Occipital lobe (tissue), 2 donors: ENCODE results near the gene SSMEM1. TPM values are rescaled to one million over a fixed set of nuclear protein-coding genes. Genes with fewer than 3 reads are reported as not detected.
A peak's percentile ranks its signal among the peaks of the same experiment; 100 is the strongest.
"Not testable (repeated sequence)": the region's sequence is repeated elsewhere in the genome, so short reads cannot be mapped to it uniquely, and the experiment has no call there.

Experiments used
- DNase-seq: peaks from one replicate; lab custom pipeline; 2025; lab: John Stamatoyannopoulos, UW
- total RNA-seq: library from RNA; depleted of rRNA; stranded (reverse); fragments of >200 nt; gene quantifications from one replicate; pipeline ENCODE4 v1.2.3, GENCODE V29; 2014

Gene SSMEM1, protein sequence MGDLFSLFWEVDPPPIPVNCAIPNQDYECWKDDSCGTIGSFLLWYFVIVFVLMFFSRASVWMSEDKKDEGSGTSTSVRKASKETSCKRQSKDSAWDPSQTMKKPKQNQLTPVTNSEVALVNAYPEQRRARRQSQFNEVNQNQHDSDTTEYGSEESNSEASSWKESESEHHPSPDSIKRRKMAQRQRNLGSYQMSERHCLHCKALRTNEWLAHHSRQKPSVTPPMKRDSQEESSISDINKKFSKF
- total RNA-seq: 0.31 TPM

DNA sequence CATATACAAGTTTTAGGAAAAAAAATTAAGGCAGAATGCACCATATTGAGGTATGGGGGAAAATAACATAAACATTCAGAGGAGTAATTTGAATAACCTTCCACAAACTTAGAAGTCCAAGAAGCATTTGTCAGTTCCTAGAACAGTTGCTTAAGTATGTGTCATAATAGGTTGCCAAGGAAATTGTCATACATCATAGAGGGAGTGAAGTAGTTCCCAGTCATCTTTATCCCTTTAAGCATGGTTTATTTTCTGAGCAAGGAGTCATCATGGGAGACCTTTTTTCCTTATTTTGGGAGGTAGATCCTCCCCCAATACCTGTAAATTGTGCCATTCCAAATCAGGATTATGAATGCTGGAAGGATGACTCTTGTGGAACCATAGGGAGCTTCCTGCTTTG, at the start of gene SSMEM1:
SSMEM1 (plus strand) TSS at position 219 of the 400 bp plus-strand sequence; CDS start at position 270, 51 bp downstream.
- no peak for DNase-seq

DNA sequence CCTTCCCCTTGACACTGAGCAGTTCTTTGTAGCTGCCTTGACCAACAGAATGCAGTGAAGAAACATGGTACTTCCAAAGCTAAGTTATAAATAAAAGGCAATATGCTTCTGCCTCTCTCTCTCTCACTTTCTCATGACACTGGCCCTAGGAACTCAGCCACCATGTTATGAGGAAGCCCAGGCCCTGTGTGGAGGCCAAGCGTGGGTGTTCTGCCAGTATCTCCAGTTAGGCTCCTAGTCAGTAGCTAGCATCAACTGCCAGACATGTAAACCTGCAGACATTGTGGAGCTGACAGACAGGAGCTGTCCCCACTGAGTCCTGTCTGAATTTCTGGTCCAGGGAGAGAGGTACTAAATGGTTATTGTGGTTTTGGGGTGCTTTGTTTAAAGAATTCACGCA, 47.6 kb upstream of the SSMEM1 start:
- no peak for DNase-seq

DNA sequence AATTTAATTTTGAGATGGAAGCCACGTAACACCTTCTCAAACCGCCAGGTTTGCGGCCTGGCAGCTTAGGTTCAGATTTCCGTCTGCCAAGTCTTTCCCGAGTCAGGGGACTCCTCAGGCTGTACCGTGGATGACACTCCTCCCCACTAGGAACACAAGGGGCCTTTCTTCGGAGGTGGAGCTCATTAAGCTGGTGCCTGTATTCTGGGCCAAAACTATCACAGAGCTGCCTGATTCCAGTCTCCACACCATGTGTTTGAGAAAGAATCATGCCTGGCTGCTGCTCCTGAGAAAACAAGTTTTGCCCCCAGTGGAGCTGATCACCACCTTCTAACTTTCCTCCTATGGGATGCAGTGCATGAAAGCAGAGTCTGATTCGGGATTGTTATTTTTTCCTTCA, 47.2 kb upstream of the SSMEM1 start:
- DNase-seq: no peak

DNA sequence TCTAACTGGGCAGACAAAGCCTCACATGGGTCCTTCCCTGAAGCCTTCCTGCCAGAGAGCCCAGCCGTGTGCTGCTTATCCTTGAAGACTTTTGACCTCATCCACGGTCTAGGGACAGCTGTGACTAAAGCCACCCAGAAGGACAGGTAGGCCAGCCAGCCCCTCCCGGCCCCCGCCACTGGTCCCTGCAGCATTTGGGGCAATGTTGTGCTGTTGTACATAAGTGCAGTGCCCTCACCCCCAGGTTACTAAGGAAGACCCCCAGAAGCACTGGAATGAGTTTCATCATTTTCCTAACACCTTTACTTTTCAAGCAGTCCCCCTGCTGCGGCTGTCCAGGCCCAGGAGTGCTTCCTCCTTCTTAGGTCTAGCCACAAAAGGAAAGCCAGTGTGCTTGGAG, 45.5 kb upstream of the SSMEM1 start:
- no peak for DNase-seq

DNA sequence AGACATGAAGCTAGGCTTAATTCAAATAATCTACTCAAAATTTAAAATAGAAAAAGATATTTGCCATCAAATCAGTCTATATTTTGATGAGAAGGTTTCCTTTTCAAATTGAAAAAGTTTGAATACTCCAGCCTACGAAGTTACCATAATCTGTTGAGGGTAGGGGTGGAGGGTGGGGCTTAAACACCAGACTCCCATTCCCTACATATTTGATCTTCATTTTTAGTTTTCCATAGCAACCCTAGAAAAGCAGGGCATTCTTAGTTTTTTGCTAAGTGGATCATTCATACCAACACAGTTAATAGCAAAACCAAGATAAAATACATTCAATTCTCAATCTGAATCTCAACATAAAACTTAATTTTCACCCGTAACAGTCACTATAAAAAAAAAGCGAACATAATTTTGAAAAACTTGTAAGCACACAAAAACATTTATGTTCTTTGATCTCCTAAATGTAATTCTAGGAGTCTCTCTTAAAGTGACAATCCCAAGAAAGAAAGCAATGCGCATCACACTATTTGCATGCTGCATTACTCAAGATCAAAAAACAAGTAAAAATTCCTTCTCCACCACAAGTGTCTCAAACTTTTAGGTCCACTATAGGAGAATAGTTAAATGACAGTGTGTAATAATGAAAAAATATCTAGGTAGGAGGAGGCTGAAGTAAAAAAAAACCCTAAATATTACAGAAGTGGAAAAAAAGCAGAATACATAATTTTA, 33.3 kb upstream of the SSMEM1 start:
- DNase-seq: no peak

DNA sequence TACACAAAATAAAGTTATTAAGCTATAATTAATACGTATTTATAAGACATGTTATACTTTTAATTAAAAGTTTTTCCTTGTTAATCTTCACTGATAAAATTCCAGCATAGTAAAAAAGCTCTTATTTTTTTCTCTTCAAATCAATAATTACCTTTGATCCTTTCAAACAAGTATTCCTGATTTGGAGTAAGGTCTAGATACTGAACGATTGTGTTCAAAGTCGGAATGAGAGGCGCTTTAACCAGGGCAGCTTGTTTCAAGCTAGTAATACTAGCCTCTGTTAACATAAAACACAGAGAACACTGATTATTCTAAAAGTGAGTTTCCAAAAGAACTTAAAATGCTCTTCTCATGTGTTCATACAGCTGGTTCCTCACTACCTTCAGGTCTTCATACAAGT, 29.4 kb upstream of the SSMEM1 start:
- no peak for DNase-seq

DNA sequence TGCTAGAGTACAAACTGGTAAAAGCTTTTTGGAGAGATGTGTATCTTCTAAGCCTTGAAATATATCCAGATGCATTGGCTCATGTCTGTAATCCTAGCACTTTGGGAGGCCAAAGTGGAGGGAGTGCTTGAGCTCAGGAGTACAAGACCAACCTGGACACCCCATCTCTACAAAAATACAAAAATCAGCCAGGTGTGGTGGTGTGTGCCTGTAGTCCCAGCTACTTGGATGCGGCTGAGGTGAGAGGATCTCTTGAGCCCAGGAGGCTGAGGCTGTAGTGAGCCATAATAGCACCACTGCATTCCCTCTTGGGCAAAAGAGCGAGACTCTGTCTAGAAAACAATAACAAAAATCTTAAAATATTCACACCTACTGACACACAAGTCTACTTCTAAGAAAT, 28.0 kb upstream of the SSMEM1 start:
- no peak for DNase-seq

DNA sequence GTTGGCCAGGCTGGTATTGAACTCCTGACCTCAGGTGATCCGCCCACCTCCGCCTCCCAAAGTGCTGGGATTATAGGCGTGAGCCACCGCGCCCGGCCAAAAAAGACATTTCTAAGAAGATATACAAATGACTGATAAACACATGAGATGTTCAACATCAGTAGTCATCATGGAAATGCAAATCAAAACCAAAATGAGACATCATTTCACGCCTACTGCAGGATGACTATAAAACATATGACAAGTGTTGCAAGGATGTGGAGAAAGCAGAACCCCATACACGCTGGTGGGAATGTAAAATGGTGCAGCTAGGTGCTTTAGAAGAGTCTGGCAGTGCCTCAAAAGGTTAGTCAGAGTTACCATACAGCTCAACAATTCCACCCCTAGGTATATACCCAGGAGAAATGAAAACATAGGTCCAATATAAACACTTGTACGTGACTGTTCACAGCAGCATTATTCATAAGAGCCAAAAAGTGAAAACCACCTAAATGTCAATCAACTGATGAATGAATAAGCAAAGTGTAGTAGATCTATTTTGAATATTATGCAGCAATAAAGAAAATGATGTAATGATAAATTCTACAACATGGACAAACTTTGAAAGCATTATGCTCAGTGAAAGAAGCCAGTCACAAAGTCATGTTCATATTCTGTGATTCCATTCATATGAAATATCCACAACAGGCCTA, 26.9 kb upstream of the SSMEM1 start:
- no peak for DNase-seq

DNA sequence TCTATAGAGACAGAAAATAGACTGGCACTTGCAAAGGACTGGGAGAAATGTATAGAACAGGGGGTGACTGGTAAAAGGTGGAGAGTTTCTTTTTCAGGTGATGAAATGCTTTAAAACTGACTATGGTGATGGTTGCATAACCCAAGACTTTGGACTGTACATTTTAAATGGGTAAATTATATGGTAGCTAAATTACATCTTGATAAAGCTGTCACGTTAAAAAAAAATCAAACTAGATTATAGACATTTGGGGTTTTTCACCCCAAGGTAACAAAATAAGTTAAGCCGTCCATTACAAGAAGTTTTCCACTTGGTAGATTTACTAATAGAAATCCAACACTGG, 26.4 kb upstream of the SSMEM1 start:
- no peak for DNase-seq

DNA sequence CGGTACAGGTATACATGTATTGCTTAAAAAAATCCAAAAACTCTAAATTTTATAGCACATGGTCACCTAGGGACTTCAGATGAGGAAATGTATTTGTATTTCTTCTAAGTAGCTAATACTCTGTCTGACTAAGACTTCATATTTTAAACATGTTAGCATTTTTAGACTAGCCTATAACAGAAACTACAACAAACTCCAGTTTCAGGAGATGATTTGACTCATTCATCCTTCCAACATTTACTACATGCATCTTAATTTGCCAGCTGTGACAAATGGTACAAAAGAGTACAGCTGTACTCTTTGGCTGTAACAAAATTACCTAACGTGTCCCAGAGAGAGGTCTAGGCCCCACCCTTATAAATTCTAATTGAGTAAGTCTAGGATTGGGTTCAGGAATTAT, 24.7 kb upstream of the SSMEM1 start:
- no peak for DNase-seq

DNA sequence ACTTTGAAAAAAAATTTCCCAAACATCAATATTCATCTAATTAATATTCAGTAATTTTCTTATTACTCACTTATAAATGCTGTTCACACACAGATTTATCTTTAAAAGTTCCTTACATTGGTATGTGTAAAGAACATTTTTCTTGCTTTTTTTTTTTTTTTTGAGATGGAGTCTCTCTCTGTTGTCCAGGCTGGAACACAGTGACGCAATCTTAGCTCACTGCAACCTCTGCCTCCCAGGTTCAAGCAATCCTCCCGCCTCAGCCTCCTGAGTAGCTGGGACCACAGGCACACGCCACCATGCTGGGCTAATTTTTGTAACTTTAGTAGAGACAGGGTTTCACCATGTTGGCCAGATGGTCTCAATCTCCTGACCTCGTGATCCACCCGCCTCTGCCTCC, 23.3 kb upstream of the SSMEM1 start:
- not testable (repeated sequence) for DNase-seq

DNA sequence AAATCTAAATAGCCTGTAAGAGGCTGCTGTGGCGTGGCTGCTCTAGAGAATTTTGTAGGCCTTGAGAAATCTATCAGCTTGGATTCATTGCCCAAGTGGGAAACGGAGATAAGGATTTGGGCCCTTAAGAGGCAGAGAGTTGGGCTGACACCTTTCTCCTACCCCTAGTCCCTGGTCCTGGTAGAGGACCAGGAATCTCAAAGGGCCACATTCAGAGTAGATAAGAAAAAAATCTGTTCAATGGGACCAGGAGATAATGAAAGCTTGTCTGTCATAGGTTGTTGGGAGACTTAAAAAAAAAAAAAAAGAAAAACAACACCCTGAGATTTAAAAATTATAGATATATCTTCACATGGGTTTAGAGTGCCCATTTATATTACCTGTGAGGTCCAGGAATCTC, 20.3 kb upstream of the SSMEM1 start:
- DNase-seq: no peak

DNA sequence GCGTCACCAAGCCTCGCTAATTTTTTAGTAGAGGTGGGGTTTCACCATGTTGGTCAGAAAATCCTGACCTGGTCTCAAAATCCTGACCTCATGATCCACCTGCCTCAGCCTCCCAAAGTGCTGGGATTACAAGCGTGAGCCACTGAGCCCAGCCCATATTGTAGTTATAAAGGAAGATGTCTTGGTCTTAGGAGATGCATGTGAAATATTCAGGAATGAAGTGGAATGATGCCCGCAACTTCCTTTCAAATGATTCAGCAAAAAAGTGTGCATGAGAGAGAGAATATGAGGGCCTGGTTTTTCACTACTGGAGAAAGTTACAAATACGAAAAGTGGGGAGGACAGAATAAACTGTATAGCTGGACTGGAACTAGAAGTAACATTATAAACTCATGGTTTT, 18.3 kb upstream of the SSMEM1 start:
- DNase-seq: no peak

DNA sequence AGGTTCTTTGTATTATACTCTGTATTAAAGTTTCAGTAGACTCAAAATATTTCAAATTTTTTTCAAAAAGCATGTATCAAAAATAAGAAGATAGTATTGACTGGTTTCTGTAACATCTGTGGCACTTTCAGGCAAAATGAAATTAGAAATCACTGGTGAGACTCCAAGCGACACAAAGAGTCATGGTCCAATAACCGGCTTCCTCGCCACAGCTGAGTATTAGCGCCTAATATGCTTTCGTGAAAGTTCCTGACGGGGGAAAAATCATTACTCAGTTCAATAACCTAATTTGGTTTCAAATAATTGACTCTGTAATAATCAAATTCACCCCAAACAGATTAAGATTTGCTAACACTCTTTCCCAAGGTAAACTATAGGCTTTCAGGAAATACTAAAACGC, 15.9 kb upstream of the SSMEM1 start:
- DNase-seq: no peak

DNA sequence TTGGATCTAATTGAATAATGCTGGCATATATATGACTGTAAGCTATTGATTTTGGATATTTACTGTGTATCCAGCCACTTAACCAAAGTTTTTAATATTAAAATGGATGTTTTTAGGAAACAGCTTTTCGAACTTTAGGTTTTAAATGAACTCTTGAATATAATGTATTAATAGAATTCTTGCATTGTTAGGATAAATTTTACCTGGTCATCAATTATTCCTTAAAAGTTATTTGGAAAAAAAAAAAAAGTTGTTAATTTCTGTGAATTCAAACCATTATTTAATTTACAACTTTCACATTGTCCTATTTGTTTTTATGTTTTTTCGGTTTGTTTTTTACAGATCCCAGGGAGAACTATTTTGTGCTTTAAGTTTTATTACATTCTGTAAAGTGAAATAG, 12.3 kb upstream of the SSMEM1 start:
- DNase-seq: no peak

DNA sequence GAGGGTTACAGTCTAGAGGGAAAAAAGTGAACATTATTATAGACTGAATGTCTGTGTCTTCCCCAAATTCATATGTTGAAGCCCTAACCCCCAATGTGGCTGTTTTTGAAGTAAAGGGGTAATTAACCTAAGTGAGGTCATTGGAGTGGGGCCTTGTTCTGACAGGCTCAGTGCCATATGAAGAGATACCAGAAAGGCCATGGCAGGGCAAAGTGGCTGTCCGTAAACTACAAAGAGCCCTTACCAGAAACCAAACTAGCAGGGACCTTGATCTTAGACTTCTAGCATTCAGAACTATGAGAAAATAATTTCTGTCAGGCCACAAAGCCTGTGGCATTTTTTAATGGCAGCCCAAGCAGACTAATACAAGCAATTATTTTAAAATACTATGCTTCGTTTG, 11.2 kb upstream of the SSMEM1 start:
- no peak for DNase-seq

DNA sequence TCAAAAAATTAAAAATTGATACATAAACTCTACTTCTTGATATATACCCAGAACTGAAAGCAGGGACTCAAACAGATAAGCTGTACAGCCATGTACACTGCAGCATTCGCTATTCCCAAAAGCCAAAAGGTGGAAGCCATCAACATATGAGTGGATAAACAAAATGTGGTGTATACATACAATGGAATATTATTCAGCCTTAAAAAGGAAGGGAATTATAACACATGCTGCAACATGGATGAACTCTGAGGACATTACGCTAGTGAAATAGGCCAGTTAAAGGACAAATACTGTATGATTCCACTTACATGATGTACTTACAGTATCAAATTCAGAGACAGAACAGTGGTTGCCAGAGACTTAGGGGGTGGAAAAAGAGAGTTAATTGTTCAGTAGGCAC, 10.6 kb upstream of the SSMEM1 start:
- DNase-seq: no peak

DNA sequence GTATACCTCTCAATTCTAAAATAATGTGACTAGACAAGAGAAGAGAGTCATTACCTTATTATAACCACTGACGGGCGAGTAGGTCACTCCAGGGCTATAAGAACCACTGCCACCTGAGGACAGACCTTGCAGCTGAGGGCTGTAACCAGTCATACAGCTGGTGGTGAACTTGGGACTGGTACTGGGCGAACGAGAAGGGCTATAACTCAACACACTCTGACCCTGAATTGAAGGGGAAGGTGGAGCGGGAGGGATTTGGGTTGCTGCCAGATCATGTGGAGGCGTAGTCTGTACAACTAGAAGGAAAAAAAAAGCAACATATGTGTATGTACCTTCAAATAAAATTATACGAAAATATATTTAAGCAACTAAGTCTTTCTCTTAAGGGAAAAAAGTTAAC, 5.9 kb upstream of the SSMEM1 start:
- no peak for DNase-seq

DNA sequence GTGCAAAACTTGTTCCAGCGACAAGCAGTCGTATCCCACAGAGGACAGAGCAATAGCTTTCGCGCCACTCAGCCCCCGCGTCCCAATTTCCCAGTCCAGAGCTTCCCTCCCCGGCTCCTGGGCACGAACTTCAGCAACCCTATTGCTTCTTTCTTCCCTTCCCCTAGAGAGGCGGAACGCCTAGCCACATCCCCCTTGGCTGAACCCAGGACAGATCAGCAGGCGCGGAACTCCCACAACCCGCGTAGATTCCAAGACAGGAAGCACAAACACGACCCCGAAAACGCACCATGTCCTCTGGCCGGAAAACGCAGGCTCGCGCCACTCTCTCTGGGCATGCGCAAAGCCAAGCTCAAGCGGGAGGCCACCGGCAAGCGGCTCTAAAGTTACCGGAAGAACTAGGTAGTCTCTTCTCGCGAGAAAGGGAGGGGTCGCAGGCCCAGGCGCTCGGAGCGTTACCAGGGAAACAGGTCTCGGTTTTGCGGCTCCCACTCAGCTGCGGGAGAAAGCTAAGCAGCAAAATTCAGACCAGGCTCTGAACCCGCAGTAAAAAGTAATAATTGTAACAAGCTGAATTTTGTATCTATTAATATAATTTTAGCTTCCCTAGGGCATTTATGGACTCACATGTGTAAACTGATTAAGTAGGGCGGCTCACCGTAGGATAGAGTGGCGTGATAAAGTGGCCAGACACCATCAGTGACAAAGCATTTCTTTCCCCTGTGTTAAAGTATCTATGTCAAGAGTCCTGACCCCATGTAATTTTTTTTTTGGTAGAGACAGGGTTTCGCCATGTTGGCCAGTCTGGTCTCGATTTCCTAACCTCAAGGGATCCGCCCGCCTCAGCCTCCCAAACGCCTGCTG, 2.3 kb upstream of the SSMEM1 start, which contains the start of gene TMEM209:
TMEM209 (minus strand) TSS at position 323 of the 864 bp plus-strand sequence; CDS start at position 292, 31 bp downstream.
- DNase-seq: peak; percentile 94

DNA sequence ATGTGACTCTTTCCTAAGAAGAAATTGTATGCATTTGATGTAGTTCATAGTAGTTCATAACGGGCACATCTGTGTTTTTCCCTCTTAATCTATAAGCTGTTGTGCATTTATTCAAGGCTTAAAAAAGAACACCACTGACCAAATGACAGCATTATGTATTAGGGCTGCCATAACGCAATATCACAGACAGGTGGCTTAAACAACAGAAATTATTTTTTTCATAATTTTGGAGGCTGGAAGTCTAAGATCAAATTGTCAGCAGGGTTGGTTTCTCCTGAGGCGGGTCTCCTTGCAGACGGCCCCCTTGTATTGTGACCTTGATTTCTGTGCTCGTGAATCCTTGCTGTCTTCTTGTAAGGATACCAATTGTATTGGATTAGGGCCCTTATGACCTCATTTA, 627 bp upstream of the SSMEM1 start:
- no peak for DNase-seq

DNA sequence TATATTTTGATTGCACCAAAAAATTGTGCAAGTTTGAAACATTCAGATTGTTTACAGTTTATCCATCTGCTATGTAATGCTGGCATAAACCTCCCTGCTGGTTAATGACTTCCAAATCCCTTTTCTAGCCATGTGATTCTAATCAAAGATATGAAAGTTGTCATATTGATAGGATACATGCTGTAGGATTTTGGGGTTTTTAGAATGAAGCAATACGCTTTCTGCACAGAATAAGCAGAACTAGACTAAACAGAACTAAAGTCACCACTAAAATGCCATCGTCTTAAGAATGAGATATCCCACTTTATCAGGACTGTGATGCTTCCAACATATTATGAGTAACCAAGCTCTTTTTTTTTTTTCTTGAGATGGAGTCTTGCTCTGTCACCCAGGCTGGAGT, 856 bp downstream of the SSMEM1 start:
- no peak for DNase-seq
